HCT116 (cell line): ENCODE data around the gene BAHCC1. TPM values are rescaled to one million over a fixed set of nuclear protein-coding genes. Genes with fewer than 3 reads are reported as not detected.

Source experiments
- FOSL1 ChIP-seq: IDR thresholded peaks from 2 replicates; pipeline ENCODE4 v1.6.1; 2012; ENCODE audit warnings: low read depth
- POLR2A ChIP-seq: IDR thresholded peaks from 2 replicates; pipeline ENCODE4 v1.7.0; 2011; ENCODE audit warnings: borderline replicate concordance; ENCODE audit not compliant: insufficient read depth, insufficient read length; ENCODE audit errors: extremely low read depth
- RAD21 ChIP-seq: IDR thresholded peaks from 2 replicates; pipeline ENCODE4 v1.6.1; 2012; ENCODE audit warnings: low read depth, mild to moderate bottlenecking
- TCF7L2 ChIP-seq: IDR thresholded peaks from 2 replicates; pipeline ENCODE4 v1.7.0; 2011; ENCODE audit warnings: borderline replicate concordance, inconsistent platforms; ENCODE audit not compliant: insufficient read depth, insufficient read length; ENCODE audit errors: extremely low read depth
- ZBTB33 ChIP-seq: IDR thresholded peaks from 2 replicates; pipeline ENCODE4 v1.6.1; 2011; ENCODE audit warnings: mild to moderate bottlenecking, low read length, moderate library complexity; ENCODE audit not compliant: insufficient replicate concordance; ENCODE audit errors: extremely low read depth
- total RNA-seq: library from RNA; stranded (reverse); gene quantifications from one replicate; pipeline ENCODE4 v1.2.1, GENCODE V29; 2021; ENCODE audit not compliant: unreplicated experiment
- TF ChIP-seq, protein P1 (sequence below), 3 experiments: fragments of 200-600 bp in 1 of 3; sonication (generic) in 1 of 3; IDR thresholded peaks in 2 of 3; conservative IDR thresholded peaks in 1 of 3; 2 replicates each; pipeline ENCODE4 v1.5.1; 2012 to 2017; ENCODE audit warnings: low read depth in 2 of 3, low read length in 2 of 3, antibody characterized with exemption in 1 of 3, borderline replicate concordance in 1 of 3, control low read depth in 1 of 3, mild to moderate bottlenecking in 1 of 3, mixed read lengths in 1 of 3, mixed run types in 1 of 3, moderate library complexity in 1 of 3; ENCODE audit not compliant: insufficient read depth in 1 of 3
- TF ChIP-seq, protein P2 (sequence below): IDR thresholded peaks from 2 replicates; pipeline ENCODE4 v1.6.1; 2012

BAHCC1 gene
- total RNA-seq, 1 experiment from 2014 or later = 45.2 TPM

DNA sequence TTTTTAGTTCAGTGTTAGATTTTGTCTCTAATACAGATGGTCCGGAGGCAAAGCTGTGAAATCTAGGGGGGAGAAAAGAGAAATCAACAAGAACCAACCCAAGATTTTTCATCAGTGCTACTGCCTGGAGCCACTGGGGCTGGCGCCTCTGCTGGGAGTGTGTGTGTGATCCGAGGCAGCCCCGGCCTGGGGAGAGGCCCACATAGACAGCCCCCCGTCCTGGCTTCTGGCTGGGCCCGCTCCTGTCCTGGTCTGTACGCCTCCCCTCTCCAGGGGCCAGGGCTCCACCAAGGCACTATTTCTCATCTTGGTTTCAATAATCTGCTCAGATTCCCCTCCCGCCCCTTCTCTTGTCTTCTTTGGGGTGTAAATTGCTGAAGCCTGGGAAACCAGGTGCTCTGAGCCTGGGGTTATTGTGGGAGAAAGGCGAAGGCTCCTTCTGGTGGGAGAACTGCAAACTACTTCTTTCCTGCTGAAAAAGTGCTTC is 7.8 kb downstream of the BAHCC1 start (continued):
- TF ChIP-seq, protein P1, sequence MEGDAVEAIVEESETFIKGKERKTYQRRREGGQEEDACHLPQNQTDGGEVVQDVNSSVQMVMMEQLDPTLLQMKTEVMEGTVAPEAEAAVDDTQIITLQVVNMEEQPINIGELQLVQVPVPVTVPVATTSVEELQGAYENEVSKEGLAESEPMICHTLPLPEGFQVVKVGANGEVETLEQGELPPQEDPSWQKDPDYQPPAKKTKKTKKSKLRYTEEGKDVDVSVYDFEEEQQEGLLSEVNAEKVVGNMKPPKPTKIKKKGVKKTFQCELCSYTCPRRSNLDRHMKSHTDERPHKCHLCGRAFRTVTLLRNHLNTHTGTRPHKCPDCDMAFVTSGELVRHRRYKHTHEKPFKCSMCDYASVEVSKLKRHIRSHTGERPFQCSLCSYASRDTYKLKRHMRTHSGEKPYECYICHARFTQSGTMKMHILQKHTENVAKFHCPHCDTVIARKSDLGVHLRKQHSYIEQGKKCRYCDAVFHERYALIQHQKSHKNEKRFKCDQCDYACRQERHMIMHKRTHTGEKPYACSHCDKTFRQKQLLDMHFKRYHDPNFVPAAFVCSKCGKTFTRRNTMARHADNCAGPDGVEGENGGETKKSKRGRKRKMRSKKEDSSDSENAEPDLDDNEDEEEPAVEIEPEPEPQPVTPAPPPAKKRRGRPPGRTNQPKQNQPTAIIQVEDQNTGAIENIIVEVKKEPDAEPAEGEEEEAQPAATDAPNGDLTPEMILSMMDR (IDR thresholded peaks at IDR 0.05 in 2 of 3, conservative IDR thresholded peaks at IDR 0.05 in 1 of 3; ENCODE audit: borderline replicate concordance in 1 of 3, insufficient read depth in 1 of 3, low read depth in 2 of 3, low read length in 2 of 3) = peak in 2 of 3 experiments; percentile 19 to 22; a peak in 2 of 6 replicates
- TF ChIP-seq FOSL1 = no peak
- peak; percentile 36; the same call in 1 of the 2 replicates for TF ChIP-seq RAD21
- TF ChIP-seq TCF7L2 = no peak
- TF ChIP-seq, protein P2, sequence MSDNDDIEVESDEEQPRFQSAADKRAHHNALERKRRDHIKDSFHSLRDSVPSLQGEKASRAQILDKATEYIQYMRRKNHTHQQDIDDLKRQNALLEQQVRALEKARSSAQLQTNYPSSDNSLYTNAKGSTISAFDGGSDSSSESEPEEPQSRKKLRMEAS = no peak
- TF ChIP-seq POLR2A = no peak
- TF ChIP-seq ZBTB33 = no peak
- TF ChIP-seq, all 23 proteins: peak for 2
